PC-3 (cell line): ENCODE data around the gene PXDC1. TPM values are rescaled to one million over a fixed set of nuclear protein-coding genes. Genes with fewer than 3 reads are reported as not detected.

Source experiments
- ATAC-seq: fragments of 200-7000 bp; cut with Tn5 transposase; 2 replicates; pipeline ENCODE4 v1.9.1; 2020; ENCODE audit warnings: mild to moderate bottlenecking, moderate library complexity
- BruUV-seq: library from RNA; stranded (reverse); fragments of 400-500 nt; replicated peaks from 2 replicates; lab custom pipeline; 2021; lab: Mats Ljungman, UMichigan
- CTCF ChIA-PET: fragments of 300-600 bp; sonication (Branson Sonifier 250); formaldehyde crosslinking; loops from one replicate; lab custom pipeline; 2022; ENCODE audit warnings: antibody characterized with exemption; lab: Charles Lee
- POLR2A ChIA-PET: fragments of 300-600 bp; sonication (Branson Sonifier 250); formaldehyde crosslinking; loops from one replicate; lab custom pipeline; 2022; ENCODE audit warnings: antibody characterized with exemption; ENCODE audit not compliant: unreplicated experiment; lab: Charles Lee
- DNase-seq: peaks from one replicate; pipeline ENCODE4 v3.0.0-alpha.2; 2015
- H2AFZ ChIP-seq: fragments of 300-600 bp; sonication (generic); 2 replicates; pipeline ENCODE4 v1.6.0; 2016; ENCODE audit warnings: antibody characterized with exemption, low read length
- H3F3A ChIP-seq: fragments of 300-600 bp; sonication (generic); one replicate; pipeline ENCODE4 v1.6.0; 2017; ENCODE audit warnings: antibody characterized with exemption, low read length, control low read depth, mild to moderate bottlenecking; ENCODE audit not compliant: unreplicated experiment
- H3K27ac ChIP-seq: fragments of 300-600 bp; sonication (generic); 2 replicates; pipeline ENCODE4 v1.5.1; 2016; ENCODE audit warnings: mild to moderate bottlenecking, low read length
- H3K27me3 ChIP-seq: fragments of 300-600 bp; sonication (generic); 2 replicates; pipeline ENCODE4 v1.6.1; 2016; ENCODE audit warnings: low read length, mixed read lengths
- H3K36me3 ChIP-seq: fragments of 300-600 bp; sonication (generic); 2 replicates; pipeline ENCODE4 v1.6.1; 2016; ENCODE audit warnings: low read depth, mixed run types, low read length, mixed read lengths
- H3K4me1 ChIP-seq: fragments of 300-600 bp; sonication (generic); 2 replicates; pipeline ENCODE4 v1.5.1; 2016; ENCODE audit warnings: low read length; ENCODE audit not compliant: insufficient read depth
- H3K4me2 ChIP-seq: fragments of 300-600 bp; sonication (generic); 2 replicates; pipeline ENCODE4 v1.6.0; 2016; ENCODE audit warnings: low read length
- H3K4me3 ChIP-seq: fragments of 300-600 bp; sonication (generic); 2 replicates; pipeline ENCODE4 v1.5.1; 2016; ENCODE audit warnings: mild to moderate bottlenecking, low read length, mixed read lengths
- H3K79me2 ChIP-seq: fragments of 300-600 bp; sonication (generic); 2 replicates; pipeline ENCODE4 v1.6.1; 2017; ENCODE audit warnings: low read length, mixed read lengths
- H3K9ac ChIP-seq: fragments of 300-600 bp; sonication (generic); 2 replicates; pipeline ENCODE4 v1.6.0; 2016; ENCODE audit warnings: mild to moderate bottlenecking, low read length
- H3K9me2 ChIP-seq: fragments of 300-600 bp; sonication (generic); replicated peaks from 2 replicates; pipeline ENCODE4 v1.6.1; 2016; ENCODE audit warnings: mixed run types, low read length, mixed read lengths
- H3K9me3 ChIP-seq: fragments of 300-600 bp; sonication (generic); 2 replicates; pipeline ENCODE4 v1.6.1; 2016; ENCODE audit warnings: low read length, mixed read lengths
- H4K20me1 ChIP-seq: fragments of 300-600 bp; sonication (generic); 2 replicates; pipeline ENCODE4 v1.6.1; 2016; ENCODE audit warnings: low read length, mixed read lengths
- CTCF ChIP-seq: fragments of 300-600 bp; sonication (generic); conservative IDR thresholded peaks from 2 replicates; pipeline ENCODE4 v1.5.1; 2017; ENCODE audit warnings: antibody characterized with exemption, low read depth, mild to moderate bottlenecking, low read length
- EZH2 ChIP-seq: fragments of 300-600 bp; sonication (generic); IDR thresholded peaks from one replicate; pipeline ENCODE4 v1.6.1; 2017; ENCODE audit warnings: antibody characterized with exemption, mild to moderate bottlenecking, low read length; ENCODE audit not compliant: unreplicated experiment
- EZH2phosphoT487 ChIP-seq: fragments of 300-600 bp; sonication (generic); IDR thresholded peaks from 2 replicates; pipeline ENCODE4 v1.6.1; 2018; ENCODE audit warnings: mild to moderate bottlenecking, antibody characterized with exemption, low read length, borderline replicate concordance
- intact Hi-C: fragments of 100-400 bp; cut with micrococcal nuclease; formaldehyde crosslinking; loops from 2 replicates; pipeline ENCODE4 v1.9.0; 2023
- total RNA-seq: library from RNA; depleted of rRNA; stranded (reverse); fragments of >200 nt; gene quantifications from 2 replicates; pipeline ENCODE4 v1.2.3, GENCODE V29; 2014

Gene PXDC1
- total RNA-seq, 1 experiment from 2014 or later: 46.2 TPM

- CTCF ChIA-PET: no interaction called here
- H3K4me2 ChIP-seq: no peak overlapping the region
- intact Hi-C loops: no loop called here
- no peaks in the 10 kb centered on the region for H3K36me3 ChIP-seq
- no peaks in the 10 kb centered on the region for H3F3A ChIP-seq
- POLR2A ChIA-PET: no interaction called here
- H4K20me1 ChIP-seq: no peaks in the 10 kb centered on the region
- H3K79me2 ChIP-seq: no peaks in the 10 kb centered on the region
- H3K27me3 ChIP-seq: no peaks in the 10 kb centered on the region
- no peak overlapping the region for H3K27ac ChIP-seq
- H3K9ac ChIP-seq: no peak overlapping the region
- TF ChIP-seq EZH2phosphoT487 (no peak), CTCF (no peak), EZH2 (no peak)
- no TSS peak for BruUV-seq
- H3K9me3 ChIP-seq: no peaks in the 10 kb centered on the region
- H3K4me3 ChIP-seq: no peak overlapping the region
- no peak overlapping the region for H2AFZ ChIP-seq
- DNase-seq (no peak), ATAC-seq (no peak)
- H3K9me2 ChIP-seq: no peaks in the 10 kb centered on the region
- peaks cover 8% of the 10 kb centered on the region; the same call in 1 of the 2 replicates for H3K4me1 ChIP-seq
These were observed 28.0 kb upstream of the PXDC1 start for GRCh38 chr6:3779574-3779849.

- peaks cover 8% of the 10 kb centered on the region; the same call in 1 of the 2 replicates for H3K4me1 ChIP-seq
- H3F3A ChIP-seq: no peaks in the 10 kb centered on the region
- ChIA-PET POLR2A (no interaction called here), CTCF (no interaction called here)
- DNase-seq (no peak), ATAC-seq (no peak)
- H2AFZ ChIP-seq: no peak overlapping the region
- no peaks in the 10 kb centered on the region for H3K27me3 ChIP-seq
- intact Hi-C loops: no loop called here
- H3K36me3 ChIP-seq: no peaks in the 10 kb centered on the region
- H3K27ac ChIP-seq: no peak overlapping the region
- no peak overlapping the region for H3K4me2 ChIP-seq
- TF ChIP-seq EZH2phosphoT487: no peak
- no peak for TF ChIP-seq EZH2
- no peak for TF ChIP-seq CTCF
- H3K9me3 ChIP-seq: no peaks in the 10 kb centered on the region
- BruUV-seq: no TSS peak
- H3K79me2 ChIP-seq: no peaks in the 10 kb centered on the region
- H4K20me1 ChIP-seq: no peaks in the 10 kb centered on the region
- H3K9me2 ChIP-seq: no peaks in the 10 kb centered on the region
- no peak overlapping the region for H3K4me3 ChIP-seq
- no peak overlapping the region for H3K9ac ChIP-seq
These were observed 27.4 kb upstream of the PXDC1 start for GRCh38 chr6:3778701-3779573.

GRCh38 chr6:3777730-3778461 lies 26.4 kb upstream of the PXDC1 start:
- Histone ChIP-seq H3K27ac (no peak overlapping the region), H3K27me3 (no peaks in the 10 kb centered on the region), H3K4me2 (no peak overlapping the region), H3K4me3 (no peak overlapping the region), H3F3A (no peaks in the 10 kb centered on the region), H2AFZ (no peak overlapping the region), H4K20me1 (no peaks in the 10 kb centered on the region), H3K36me3 (no peaks in the 10 kb centered on the region), H3K4me1 (peaks cover 2% of the 10 kb centered on the region; the same call in 1 of the 2 replicates), H3K9me2 (no peaks in the 10 kb centered on the region), H3K9me3 (no peaks in the 10 kb centered on the region), H3K9ac (no peak overlapping the region), H3K79me2 (no peaks in the 10 kb centered on the region)
- TF ChIP-seq EZH2: no peak
- TF ChIP-seq EZH2phosphoT487: no peak
- no peak for TF ChIP-seq CTCF
- DNase-seq: no peak
- POLR2A ChIA-PET: no interaction called here
- CTCF ChIA-PET: no interaction called here
- no TSS peak for BruUV-seq
- intact Hi-C loops: no loop called here
- ATAC-seq: no peak
